NCI-H2227 (cell line): ENCODE data around the gene GPATCH2L.
A peak's percentile ranks its signal among the peaks of the same experiment; 100 is the strongest.

Source experiments
- DNase-seq: peaks from one replicate; lab custom pipeline; 2025; ENCODE audit not compliant: unreplicated experiment; lab: John Stamatoyannopoulos, UW

Gene GPATCH2L

GRCh38 chr14:76151398-76152332 is at the start of gene GPATCH2L:
Gene GPATCH2L (plus strand): TSS chr14:76151922. CDS start chr14:76154364, 2,442 bp downstream.
- DNase-seq: peak; percentile 97

- no peak for DNase-seq
Measured at GRCh38 chr14:76104802-76105355, 46.8 kb upstream of the GPATCH2L start.

- no peak for DNase-seq
Measured at GRCh38 chr14:76106188-76106587, 45.5 kb upstream of the GPATCH2L start.

- no peak for DNase-seq
Measured at GRCh38 chr14:76109087-76109880, 42.4 kb upstream of the GPATCH2L start.

- DNase-seq: no peak
Measured at GRCh38 chr14:76112889-76113624, 38.7 kb upstream of the GPATCH2L start.

- no peak for DNase-seq
Measured at GRCh38 chr14:76113691-76114090, 38.0 kb upstream of the GPATCH2L start.

- no peak for DNase-seq
Measured at GRCh38 chr14:76115010-76115422, 36.7 kb upstream of the GPATCH2L start.

- DNase-seq: peak; percentile 93
Measured at GRCh38 chr14:76117789-76118484, 33.8 kb upstream of the GPATCH2L start.

GRCh38 chr14:76118594-76118993 is 33.1 kb upstream of the GPATCH2L start:
- no peak for DNase-seq

- DNase-seq: no peak
Measured at GRCh38 chr14:76121089-76121748, 30.5 kb upstream of the GPATCH2L start.

GRCh38 chr14:76123426-76124225 is 28.1 kb upstream of the GPATCH2L start:
- no peak for DNase-seq

- DNase-seq: no peak
Measured at GRCh38 chr14:76125511-76125910, 26.2 kb upstream of the GPATCH2L start.

- no peak for DNase-seq
Measured at GRCh38 chr14:76126076-76126475, 25.6 kb upstream of the GPATCH2L start.

GRCh38 chr14:76129851-76130576 is 21.7 kb upstream of the GPATCH2L start:
- DNase-seq: no peak

GRCh38 chr14:76131071-76131965 is 20.4 kb upstream of the GPATCH2L start:
- no peak for DNase-seq

- DNase-seq: no peak
Measured at GRCh38 chr14:76133103-76133502, 18.6 kb upstream of the GPATCH2L start.

- peak; percentile 55 for DNase-seq
Measured at GRCh38 chr14:76134231-76134630, 17.5 kb upstream of the GPATCH2L start.
